ENCODE measurements around the gene REC8.
"Not testable (repeated sequence)": the region's sequence is repeated elsewhere in the genome, so short reads cannot be mapped to it uniquely, and the experiment has no call there.

Gene REC8

DNA sequence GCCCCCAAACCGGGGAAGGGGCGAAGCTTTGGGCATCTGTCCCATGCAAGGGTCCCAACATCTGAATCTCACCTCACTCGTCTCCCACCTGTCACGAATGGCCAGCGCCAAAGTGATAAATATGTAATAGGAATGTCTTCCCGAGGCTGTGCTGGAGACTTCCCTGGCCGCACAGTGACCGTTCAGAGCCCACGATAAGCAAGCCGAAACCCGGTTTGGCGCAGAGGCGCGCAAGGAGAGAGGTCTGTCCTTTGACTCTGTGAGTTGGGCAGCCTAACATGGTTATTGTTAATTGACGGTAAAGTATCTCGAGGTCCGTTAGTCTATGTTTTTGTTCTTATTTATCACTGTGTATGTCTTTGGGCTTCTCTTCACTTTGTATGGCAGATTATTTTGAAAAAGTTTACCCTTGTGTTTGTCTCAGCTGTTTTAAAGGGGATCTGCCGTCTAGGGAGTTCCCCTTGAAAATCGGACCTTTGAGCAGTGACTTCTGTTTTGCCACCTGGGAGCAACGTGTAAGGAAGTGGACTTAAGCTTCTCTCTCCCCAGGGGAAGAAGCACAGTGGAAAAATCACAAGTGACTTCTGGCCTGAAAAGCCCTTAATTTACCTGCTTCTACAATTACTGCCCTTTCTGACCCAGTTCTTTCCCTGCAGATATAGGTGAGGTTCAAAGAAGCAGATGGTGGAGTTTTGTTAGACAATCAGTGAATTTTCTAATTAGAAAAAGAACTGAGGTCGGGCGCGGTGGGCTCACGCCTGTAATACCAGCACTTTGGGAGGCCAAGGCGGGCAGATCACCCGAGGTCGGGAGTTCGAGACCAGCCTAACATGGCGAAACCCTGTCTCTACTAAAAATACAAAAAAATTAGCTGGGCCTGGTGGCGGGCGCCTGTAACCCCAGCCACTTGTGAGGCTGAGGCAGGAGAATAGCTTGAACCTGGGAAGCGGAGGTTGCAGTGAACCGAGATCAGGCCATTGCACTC is 24.5 kb downstream of the REC8 start:
- no peak for DNase-seq (ENCODE audit: low read depth in 1 of 2, low spot score in 1 of 2)
- TF ChIP-seq JUND (IDR thresholded peaks at IDR 0.05; ENCODE audit: low read depth): no peak
- in situ Hi-C loops (cut with HindIII; ENCODE audit: low pct_unique_long_range_greater_than_20kb, low sequenced_read_pairs): no loop called here

DNA sequence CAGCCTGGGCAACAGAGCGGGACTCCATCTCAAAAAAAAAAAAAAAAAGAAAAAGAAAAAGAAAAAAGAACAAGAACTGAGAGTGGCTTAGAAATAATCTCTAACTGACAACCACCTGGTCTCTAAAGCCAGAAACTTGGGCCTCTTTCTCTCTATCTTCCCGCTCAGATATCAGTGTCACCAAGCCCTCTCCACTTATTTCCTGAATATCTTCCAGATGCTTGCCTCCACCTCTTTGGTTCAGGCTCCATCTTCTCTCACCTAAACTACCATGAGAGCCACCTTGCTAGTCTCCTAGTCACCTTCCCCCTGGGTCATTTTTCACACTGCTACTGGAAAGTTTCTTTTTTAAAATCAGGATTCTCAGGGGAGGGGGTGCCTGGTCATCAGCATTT is 25.2 kb downstream of the REC8 start:
- DNase-seq (ENCODE audit: low read depth in 1 of 2, low spot score in 1 of 2): no peak
- in situ Hi-C loops (cut with HindIII; ENCODE audit: low pct_unique_long_range_greater_than_20kb, low sequenced_read_pairs): no loop called here
- TF ChIP-seq JUND (IDR thresholded peaks at IDR 0.05; ENCODE audit: low read depth): no peak

DNA sequence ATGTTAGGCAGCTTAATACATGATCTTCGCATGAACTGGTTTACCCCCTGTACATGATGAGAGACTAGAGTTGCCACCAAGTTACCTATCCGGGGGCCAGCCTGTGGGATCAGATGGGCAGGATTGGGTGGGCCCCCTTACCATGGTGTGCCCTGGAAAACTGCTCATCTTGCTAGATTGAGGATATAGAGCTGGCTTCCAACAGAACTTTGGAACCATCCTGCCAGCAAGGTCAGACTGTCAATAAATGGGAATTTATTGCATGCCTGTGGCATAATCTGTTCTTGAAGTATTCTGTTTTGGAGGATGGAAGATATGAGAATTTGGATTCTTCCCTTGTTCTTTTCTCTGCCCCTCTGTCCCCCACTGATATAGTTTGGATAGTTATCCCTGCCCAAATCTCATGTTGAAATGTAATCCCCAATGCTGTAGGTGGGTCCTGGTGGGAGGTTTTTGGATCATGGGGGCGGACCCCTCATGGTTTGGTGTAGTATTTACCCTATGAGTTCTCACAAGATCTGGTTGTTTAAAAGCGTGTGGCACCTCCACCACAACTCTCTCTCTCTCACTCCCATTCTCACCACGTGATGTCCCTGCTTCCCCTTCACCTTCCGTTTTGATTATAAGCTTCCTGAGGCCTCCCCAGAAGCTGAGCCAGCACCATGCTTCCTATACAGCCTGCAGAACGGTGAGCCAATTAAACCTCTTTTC is 27.1 kb downstream of the REC8 start:
- no peak for DNase-seq (ENCODE audit: low read depth in 1 of 2, low spot score in 1 of 2)
- no peak for TF ChIP-seq JUND (IDR thresholded peaks at IDR 0.05; ENCODE audit: low read depth)
- in situ Hi-C loops (cut with HindIII; ENCODE audit: low pct_unique_long_range_greater_than_20kb, low sequenced_read_pairs): no loop called here

DNA sequence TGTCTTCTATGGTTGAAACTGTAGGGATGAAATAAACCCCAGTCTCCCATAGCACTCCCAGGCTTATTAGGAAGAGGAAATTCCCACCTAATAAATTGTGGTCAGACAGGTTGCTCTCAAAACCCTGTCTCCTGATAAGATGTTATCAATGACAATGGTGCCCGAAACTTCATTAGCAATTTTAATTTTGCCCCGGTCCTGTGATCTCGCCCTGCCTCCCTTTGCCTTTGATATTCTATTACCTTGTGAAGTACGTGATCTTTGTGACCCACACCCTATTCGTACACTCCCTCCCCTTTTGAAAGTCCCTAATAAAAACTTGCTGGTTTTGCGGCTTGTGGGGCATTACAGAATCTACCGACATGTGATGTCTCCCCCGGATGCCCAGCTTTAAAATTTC is 30.7 kb downstream of the REC8 start:
- in situ Hi-C loops (cut with HindIII; ENCODE audit: low pct_unique_long_range_greater_than_20kb, low sequenced_read_pairs); DNase-seq (ENCODE audit: low read depth in 1 of 2, low spot score in 1 of 2): not testable (repeated sequence)

DNA sequence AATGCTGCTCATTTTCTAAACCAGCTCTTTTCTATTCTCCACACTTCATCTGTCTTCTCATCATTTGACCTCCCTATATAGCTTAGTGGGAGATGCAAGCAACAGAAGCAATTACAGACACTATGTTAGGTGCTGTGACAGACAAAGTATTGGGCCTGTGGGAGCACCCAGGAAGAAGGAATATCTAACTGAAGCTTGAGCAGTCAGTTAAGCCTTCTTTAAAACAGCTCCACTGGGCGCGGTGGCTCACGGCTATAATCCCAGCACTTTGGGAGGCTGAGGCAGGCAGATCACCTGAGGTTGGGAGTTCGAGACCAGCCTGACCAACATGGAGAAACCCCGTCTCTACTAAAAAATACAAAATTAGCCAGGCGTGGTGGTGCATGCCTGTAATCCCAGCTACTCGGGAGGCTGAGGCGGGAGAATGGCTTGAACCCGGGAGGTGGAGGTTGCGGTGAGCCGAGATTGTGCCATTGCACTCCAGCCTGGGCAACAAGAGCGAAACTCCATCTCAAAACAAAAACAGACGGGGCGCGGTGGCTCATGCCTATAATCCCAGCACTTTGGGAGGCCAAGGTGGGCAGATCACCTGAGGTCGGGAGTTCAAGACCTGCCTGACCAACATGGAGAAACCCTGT is 31.5 kb downstream of the REC8 start:
- in situ Hi-C loops (cut with HindIII; ENCODE audit: low pct_unique_long_range_greater_than_20kb, low sequenced_read_pairs); DNase-seq (ENCODE audit: low read depth in 1 of 2, low spot score in 1 of 2): not testable (repeated sequence)

DNA sequence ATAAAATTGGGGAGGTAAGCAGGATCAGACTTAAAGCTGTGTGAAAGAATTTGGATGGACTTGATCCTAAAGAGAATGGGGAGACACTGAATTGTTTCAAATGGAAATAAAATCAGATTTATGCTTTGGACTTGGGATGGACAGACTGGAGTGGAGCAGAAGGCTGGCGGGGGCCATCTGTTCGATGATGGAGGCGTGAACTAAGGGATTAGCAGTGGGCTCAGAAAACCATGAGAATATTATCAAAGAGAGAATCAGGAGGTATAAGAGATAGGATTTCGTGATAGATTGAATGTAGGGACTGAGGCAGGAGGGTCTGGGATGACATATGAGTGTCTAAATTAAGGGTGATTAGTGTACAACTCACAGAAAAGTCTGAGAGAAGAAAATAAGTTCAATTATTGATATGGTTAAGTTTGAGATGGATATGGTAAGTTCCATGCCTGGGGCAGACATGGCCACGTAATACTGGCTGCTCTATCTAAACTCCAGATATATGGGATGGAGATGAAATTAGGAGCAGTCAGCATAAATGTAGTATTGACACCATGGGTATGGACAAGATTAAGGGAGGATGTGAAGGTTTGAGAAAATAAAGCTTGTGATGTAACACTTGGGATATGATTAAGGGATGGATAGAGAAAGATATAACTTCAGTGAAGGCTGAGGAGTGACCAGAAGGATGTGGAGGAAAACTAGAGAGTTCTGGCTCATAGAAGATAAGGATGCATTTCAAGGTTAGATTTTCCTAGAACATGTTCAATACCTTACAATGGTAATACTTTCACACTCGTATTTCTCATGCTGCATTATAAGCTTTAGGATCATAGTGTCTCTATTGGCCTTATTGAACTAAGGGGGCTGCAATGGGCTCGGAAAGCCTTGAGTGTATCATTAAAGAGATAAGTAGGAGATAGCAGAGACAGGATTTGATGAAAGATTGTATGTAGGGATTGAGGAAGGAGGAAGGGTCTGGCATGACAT is 32.6 kb downstream of the REC8 start:
- in situ Hi-C loops (cut with HindIII; ENCODE audit: low pct_unique_long_range_greater_than_20kb, low sequenced_read_pairs): no loop called here
- no peak for TF ChIP-seq JUND (IDR thresholded peaks at IDR 0.05; ENCODE audit: low read depth)
- DNase-seq (ENCODE audit: low read depth in 1 of 2, low spot score in 1 of 2): no peak

DNA sequence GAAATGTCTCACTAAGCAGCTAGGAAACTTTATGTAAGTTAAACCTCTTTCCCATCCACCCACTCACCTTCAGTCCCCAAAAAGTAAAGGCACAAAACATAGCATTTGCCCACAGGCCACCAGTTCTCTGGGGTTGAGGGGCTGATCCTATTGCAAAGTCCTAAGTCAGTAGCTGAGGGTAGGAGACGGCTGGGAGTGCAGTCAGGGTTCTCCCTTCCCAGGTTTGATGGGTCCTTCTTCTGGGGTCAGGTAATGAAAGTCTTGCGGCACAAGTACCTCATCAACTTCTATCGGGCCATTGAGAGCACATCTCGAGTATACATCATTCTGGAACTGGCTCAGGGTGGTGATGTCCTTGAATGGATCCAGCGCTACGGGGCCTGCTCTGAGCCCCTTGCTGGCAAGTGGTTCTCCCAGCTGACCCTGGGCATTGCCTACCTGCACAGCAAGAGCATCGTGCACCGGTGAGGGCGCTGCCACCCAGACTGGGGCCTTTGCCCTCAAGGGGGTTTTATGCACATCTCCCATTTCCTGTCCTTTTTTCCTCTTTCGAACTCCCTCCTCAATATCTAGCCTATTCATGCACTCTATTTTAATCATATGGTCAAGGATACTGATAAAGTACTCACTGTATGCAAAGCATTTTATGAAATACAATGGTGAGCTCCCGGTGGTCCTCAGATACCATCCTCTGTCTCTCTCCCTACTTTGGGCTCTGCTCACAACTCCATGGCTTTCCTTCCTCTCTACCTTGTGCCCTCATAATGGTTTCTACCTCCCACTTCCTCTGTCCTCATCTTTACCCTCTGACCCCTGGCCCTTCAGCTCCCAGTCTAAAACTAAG is 34.6 kb downstream of the REC8 start:
- in situ Hi-C loops (cut with HindIII; ENCODE audit: low pct_unique_long_range_greater_than_20kb, low sequenced_read_pairs): no loop called here
- no peak for TF ChIP-seq JUND (IDR thresholded peaks at IDR 0.05; ENCODE audit: low read depth)
- no peak for DNase-seq (ENCODE audit: low read depth in 1 of 2, low spot score in 1 of 2)

DNA sequence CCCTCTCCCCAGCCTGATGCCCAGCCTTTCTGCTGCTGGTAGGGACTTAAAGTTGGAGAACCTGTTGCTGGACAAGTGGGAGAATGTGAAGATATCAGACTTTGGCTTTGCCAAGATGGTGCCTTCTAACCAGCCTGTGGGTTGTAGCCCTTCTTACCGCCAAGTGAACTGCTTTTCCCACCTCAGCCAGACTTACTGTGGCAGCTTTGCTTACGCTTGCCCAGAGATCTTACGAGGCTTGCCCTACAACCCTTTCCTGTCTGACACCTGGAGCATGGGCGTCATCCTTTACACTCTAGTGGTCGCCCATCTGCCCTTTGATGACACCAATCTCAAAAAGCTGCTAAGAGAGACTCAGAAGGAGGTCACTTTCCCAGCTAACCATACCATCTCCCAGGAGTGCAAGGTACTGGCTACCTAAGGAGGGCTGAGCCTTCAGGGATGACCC is 35.2 kb downstream of the REC8 start:
- in situ Hi-C loops (cut with HindIII; ENCODE audit: low pct_unique_long_range_greater_than_20kb, low sequenced_read_pairs): no loop called here
- DNase-seq (ENCODE audit: low read depth in 1 of 2, low spot score in 1 of 2): no peak
- no peak for TF ChIP-seq JUND (IDR thresholded peaks at IDR 0.05; ENCODE audit: low read depth)

DNA sequence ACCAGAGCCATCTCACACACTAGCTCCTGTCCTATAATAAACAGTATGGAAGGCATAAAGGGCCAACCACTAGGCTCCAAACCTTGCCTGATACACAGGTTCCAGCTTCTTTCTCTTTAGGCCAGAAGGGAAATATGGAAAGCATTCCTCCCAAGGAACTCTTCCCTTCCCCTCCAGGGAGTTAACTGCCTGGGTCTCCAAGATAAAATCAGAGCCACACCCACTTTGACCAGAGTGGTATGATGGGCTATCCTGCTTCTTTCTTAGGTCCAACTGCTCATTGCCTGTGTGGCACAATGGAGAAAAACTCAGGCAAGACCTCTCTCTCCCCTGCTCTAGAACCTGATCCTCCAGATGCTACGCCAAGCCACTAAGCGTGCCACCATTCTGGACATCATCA is 35.7 kb downstream of the REC8 start:
- no peak for DNase-seq (ENCODE audit: low read depth in 1 of 2, low spot score in 1 of 2)
- TF ChIP-seq JUND (IDR thresholded peaks at IDR 0.05; ENCODE audit: low read depth): no peak
- in situ Hi-C loops (cut with HindIII; ENCODE audit: low pct_unique_long_range_greater_than_20kb, low sequenced_read_pairs): no loop called here

DNA sequence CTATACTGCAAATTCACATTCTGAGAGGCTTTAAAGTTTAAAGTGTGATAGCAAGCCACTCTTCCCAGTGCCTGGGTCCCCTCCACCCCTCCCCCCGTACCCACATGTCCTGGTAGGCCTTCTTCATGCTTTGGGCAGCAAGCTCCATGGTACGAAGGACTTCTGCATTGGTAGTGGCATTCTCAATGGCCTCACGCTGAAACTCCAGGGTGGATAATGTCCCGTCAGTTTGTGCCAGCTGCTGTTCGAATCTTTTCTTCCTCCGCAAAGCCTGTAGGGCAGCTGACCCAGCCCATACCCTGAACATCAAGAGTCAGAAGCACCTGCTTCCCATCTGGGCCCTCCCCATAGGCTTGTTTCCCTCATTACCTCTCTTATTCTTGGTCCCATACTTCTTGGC is 39.4 kb downstream of the REC8 start:
- no peak for TF ChIP-seq JUND (IDR thresholded peaks at IDR 0.05; ENCODE audit: low read depth)
- in situ Hi-C loops (cut with HindIII; ENCODE audit: low pct_unique_long_range_greater_than_20kb, low sequenced_read_pairs): no loop called here
- no peak for DNase-seq (ENCODE audit: low read depth in 1 of 2, low spot score in 1 of 2)

Data from T47D (cell line).